Skin epidermis (tissue), 12 donors: Measurements from ENCODE around the gene ARHGAP35.
"Not testable (repeated sequence)": the region's sequence is repeated elsewhere in the genome, so short reads cannot be mapped to it uniquely, and the experiment has no call there.

ENCODE experiments used
- H3K27ac ChIP-seq, 21 experiments: fragments of 200-600 bp; sonication (generic) in 11 of 21; one replicate each; pipeline ENCODE4 v1.5.0; 2020; ENCODE audit warnings: mild to moderate bottlenecking in 3 of 21, inconsistent platforms in 2 of 21, moderate library complexity in 2 of 21
- H3K4me3 ChIP-seq, 7 experiments: fragments of 200-600 bp; sonication (generic) in 2 of 7; one replicate each; pipeline ENCODE4 v1.5.0; 2020; ENCODE audit warnings: inconsistent platforms in 2 of 7, mild to moderate bottlenecking in 2 of 7, moderate library complexity in 1 of 7

The ARHGAP35 gene

GRCh38 chr19:46841458-46842083 lies 19.2 kb upstream of the ARHGAP35 start:
- H3K4me3 ChIP-seq = no peak overlapping the region
- H3K27ac ChIP-seq = peak overlapping the region in 3 of 21 experiments; percentile 25 to 70 (median 60)

- no peak overlapping the region for H3K4me3 ChIP-seq
- no peak overlapping the region for H3K27ac ChIP-seq
These were observed 18.0 kb upstream of the ARHGAP35 start for GRCh38 chr19:46842791-46843190.

GRCh38 chr19:46844067-46844489 lies 16.7 kb upstream of the ARHGAP35 start:
- no peak overlapping the region for H3K27ac ChIP-seq

GRCh38 chr19:46845959-46846459 lies 14.8 kb upstream of the ARHGAP35 start:
- H3K27ac ChIP-seq = peak overlapping the region in 2 of 21 experiments; percentile 47 to 50

More at GRCh38 chr19:46844067-46844489, 16.7 kb upstream of the ARHGAP35 start:
- no peak overlapping the region for H3K4me3 ChIP-seq

GRCh38 chr19:46847528-46847927 lies 13.3 kb upstream of the ARHGAP35 start:
- H3K4me3 ChIP-seq = no peak overlapping the region
- no peak overlapping the region for H3K27ac ChIP-seq

More at GRCh38 chr19:46845959-46846459, 14.8 kb upstream of the ARHGAP35 start:
- no peak overlapping the region for H3K4me3 ChIP-seq

GRCh38 chr19:46848389-46848788 lies 12.4 kb upstream of the ARHGAP35 start:
- H3K4me3 ChIP-seq = no peak overlapping the region
- H3K27ac ChIP-seq = peak overlapping the region in 5 of 21 experiments; percentile 88 to 95 (median 93)

GRCh38 chr19:46849610-46850009 lies 11.2 kb upstream of the ARHGAP35 start:
- peak overlapping the region; percentile 55 to 91 (median 81) for H3K4me3 ChIP-seq
- H3K27ac ChIP-seq = peak overlapping the region in 20 of 21 experiments; percentile 37 to 95 (median 90)

GRCh38 chr19:46850228-46851203 lies 10.3 kb upstream of the ARHGAP35 start, which contains the start of gene AP2S1:
AP2S1 (minus strand) TSS chr19:46850846; CDS start chr19:46850766, 80 bp downstream.
- Histone ChIP-seq H3K27ac (peak within 1 kb of the TSS; percentile 43 to 95 (median 89)), H3K4me3 (peak within 1 kb of the TSS; percentile 55 to 91 (median 81))

- H3K4me3 ChIP-seq = no peak overlapping the region
- H3K27ac ChIP-seq = no peak overlapping the region
These were observed 8.0 kb upstream of the ARHGAP35 start for GRCh38 chr19:46852830-46853229.

GRCh38 chr19:46854698-46855097 lies 6.1 kb upstream of the ARHGAP35 start:
- H3K4me3 ChIP-seq, H3K27ac ChIP-seq: not testable (repeated sequence)

GRCh38 chr19:46856062-46857022 lies 4.5 kb upstream of the ARHGAP35 start:
- Histone ChIP-seq H3K4me3 (peak overlapping the region; percentile 14 to 42 (median 31)), H3K27ac (peak overlapping the region in 20 of 21 experiments; percentile 19 to 88 (median 74))

- H3K27ac ChIP-seq = peak overlapping the region in 13 of 21 experiments; percentile 2 to 100 (median 96)
- peak overlapping the region in 6 of 7 experiments; percentile 85 to 97 (median 93) for H3K4me3 ChIP-seq
These were observed 1.1 kb upstream of the ARHGAP35 start for GRCh38 chr19:46859637-46860124.

GRCh38 chr19:46860125-46860845 lies 512 bp upstream of the ARHGAP35 start:
- Histone ChIP-seq H3K27ac (peak overlapping the region; percentile 74 to 100 (median 95)), H3K4me3 (peak overlapping the region; percentile 78 to 97 (median 91))

GRCh38 chr19:46861691-46862502 lies 1.1 kb downstream of the ARHGAP35 start:
- H3K27ac ChIP-seq = peak overlapping the region; percentile 26 to 100 (median 95)
- peak overlapping the region; percentile 78 to 97 (median 91) for H3K4me3 ChIP-seq

GRCh38 chr19:46862503-46862834 lies 1.7 kb downstream of the ARHGAP35 start:
- Histone ChIP-seq H3K27ac (peak overlapping the region in 12 of 21 experiments; percentile 43 to 99 (median 95)), H3K4me3 (peak overlapping the region in 6 of 7 experiments; percentile 78 to 97 (median 92))

- Histone ChIP-seq H3K27ac (peak overlapping the region in 12 of 21 experiments; percentile 0 to 99 (median 90)), H3K4me3 (peak overlapping the region in 4 of 7 experiments; percentile 15 to 97 (median 88))
These were observed 2.3 kb downstream of the ARHGAP35 start for GRCh38 chr19:46862974-46863632.
